ENCODE results near the gene ADGRA1.

Gene ADGRA1

DNA sequence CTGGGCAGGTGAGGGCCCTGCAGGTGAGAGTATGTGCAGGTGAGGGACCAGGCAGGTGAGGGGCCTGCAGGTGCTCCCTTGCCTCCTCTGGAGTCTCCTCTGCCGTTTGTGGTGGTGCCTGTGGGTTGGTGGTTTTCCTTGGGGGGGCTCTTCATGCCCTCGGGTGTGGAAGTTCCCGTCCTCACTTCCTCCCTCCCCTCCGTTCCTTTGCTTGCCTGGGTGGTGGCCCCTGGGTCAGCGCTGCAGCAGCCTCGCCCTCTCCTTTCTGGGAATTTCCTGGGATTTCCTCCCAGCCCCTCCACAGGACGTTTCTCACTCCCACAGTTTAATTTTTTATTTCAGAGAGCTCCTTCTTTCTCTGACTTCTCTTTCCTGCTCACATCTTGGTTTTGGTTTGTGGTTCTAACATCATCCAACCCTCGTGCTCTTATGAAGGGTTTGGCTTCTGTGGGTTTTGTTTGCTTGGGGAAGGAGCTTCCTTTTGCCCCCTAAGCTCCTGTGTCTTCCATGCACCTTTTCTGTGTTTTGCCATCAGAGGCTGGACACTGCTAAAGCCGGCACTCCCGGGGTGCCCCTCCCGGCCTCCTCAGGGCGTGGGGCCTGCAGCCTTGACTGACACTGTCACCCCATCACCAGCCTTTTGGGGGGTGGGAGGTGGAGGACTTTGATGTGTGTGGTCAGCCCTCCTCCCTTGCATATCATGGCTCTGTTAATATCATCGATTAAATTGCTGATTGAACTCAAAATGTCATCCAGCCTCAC is 29.2 kb upstream of the ADGRA1 start:
- no peak for DNase-seq

DNA sequence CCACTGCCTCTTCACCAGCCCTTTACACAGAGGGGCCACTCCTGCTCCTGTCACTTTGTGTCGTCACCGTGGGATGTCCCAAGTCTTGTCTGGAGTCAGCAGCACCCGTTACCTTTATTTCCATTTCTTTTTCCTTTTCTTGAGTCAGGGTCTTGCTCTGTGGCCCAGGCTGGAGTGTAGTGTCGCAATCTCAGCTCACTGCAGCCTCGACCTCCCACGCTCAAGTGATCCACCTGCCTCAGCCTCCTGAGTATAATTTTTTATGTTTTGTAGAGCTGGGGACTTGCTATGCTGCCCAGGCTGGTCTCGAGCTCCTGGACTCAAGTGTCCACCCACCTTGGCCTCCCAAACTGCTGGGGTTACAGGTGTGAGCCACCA is 28.6 kb upstream of the ADGRA1 start:
- no peak for DNase-seq

GRCh38 chr10:133059571-133059970 is 28.2 kb upstream of the ADGRA1 start:
- no peak for DNase-seq

GRCh38 chr10:133060022-133060421 is 27.7 kb upstream of the ADGRA1 start:
- DNase-seq: no peak

DNA sequence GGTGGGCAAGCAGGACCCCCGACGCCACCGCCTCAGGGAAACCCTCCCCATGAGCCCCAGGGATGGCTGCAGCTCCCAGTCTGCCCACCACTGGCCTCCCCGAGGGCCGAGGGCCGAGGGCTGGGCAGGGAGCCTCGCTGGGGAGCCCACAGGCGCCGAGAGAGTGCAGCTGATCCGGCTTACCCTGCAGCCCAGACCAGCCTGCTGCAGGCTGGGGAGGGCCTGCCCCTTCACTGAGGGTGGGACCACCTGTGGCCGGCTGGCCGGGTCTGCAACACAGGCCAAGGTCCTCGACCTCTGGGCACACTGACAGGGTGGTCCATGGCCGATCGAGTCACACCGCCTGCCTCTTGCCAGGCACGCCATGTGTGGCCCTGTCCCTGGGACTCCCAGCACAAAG is 27.3 kb upstream of the ADGRA1 start:
- no peak for DNase-seq

DNA sequence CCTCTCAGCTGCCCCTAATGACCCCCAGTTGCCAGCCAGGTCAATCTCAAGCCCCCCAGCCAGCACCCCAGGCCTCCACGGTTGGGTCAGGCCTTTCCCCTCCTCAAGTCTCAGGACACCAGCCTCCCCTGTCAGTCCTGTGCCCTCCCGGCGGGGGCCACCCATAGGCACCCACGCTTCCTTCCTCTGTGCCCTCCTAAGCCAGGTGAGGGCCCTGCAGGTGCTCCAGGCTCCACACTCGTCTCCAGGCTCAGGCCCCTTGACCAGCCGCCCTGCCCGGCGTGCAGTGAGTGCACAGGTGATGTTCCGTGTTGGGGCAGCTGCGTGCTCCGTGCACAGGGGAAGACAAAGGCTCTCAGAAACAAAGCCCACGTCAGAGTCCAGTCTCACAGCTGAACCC is 26.8 kb upstream of the ADGRA1 start:
- DNase-seq: no peak

- no peak for DNase-seq
These were observed 26.3 kb upstream of the ADGRA1 start for GRCh38 chr10:133061296-133062038.

GRCh38 chr10:133062085-133062484 is 25.6 kb upstream of the ADGRA1 start:
- DNase-seq: no peak

GRCh38 chr10:133062635-133063034 is 25.1 kb upstream of the ADGRA1 start:
- DNase-seq: no peak

DNA sequence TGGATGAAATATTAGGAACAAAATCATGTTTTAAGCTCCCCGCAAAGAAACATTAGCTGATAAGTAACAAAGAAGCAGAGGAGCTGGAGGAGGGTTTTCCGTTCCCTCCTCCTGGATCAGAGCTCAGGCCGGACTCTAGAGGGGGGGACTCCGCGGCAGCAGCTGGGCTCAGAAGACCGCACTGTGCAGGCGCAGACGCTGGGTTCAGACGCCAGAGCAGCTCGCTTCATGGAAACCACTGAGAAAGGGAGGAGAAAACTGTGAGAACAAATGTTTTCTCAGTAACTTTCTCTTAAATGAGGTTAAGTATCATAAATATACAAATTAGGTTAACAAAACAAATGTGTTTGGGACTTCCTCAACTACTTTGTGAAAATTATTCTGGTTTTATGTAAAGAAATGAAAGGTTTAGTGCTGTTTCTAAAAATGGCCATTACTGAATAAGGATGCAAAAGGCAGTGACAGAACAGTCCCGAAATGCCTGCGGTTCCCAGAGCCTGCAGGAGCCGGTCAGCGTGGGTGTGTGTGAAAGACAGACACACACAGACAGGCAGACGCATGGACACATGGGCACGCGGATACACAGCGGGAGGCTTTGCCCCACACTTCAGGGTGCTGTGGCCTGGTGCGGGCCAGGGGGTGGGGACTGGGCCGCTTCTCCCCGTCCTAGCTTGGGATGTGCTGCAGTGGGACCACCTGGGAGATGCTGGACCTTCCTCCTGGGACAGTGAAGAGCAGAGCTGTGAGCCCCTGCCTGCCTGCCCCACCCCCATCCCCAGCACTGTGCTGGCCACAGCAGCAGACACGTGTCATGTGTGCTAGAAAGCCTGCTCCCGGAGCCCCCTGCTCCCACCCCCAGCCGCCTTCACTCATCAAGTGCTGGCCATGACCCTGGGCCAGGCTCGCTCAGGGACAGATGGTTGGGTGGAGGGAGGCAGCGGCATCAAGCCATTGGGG is 20.3 kb upstream of the ADGRA1 start:
- DNase-seq: no peak

GRCh38 chr10:133068111-133069032 is 19.4 kb upstream of the ADGRA1 start:
- DNase-seq: no peak

DNA sequence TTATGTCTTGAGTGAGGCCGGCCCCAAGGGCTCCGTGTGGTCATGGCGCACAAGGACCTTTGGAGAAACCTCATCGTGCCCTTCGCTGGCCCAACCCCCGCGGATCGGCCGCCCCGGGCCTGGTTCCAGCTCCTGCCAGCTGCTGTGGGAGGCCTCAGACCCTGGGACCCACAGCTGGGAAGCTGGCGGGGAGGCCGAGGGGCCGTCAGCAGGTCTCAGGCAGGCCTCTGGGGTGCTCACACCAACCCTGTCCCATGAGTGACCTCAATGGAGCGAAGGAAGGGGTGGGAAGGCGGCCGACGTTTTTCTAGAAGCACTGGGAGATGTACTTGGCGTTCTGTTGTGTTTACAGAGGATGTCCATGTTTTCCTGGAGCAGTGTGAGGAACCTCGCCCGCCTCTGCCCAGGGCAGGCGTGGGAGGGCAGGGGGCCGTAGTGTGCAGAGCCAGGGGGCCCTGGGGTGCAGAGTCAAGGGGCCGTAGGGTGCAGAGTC is 18.6 kb upstream of the ADGRA1 start:
- DNase-seq: no peak

DNA sequence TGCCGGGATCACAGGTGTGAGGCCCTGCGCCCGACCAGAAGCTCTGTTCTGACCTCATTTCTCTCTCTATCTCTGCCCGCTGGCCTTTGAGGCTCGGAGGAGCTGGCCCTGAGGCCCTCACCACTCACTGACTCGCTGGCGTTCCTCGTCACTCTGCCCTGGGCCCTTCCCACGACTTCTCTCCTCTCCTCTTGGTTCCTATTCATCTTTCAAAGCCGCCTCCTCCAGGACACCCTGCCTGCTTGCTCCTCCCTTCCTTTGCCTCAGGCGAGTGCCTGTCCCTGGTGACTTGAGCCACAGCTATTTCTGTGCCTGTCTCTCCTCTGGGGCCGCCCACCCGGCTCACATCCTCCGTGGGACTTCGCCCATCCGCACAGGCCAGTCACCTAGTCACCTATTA is 17.3 kb upstream of the ADGRA1 start:
- no peak for DNase-seq

DNA sequence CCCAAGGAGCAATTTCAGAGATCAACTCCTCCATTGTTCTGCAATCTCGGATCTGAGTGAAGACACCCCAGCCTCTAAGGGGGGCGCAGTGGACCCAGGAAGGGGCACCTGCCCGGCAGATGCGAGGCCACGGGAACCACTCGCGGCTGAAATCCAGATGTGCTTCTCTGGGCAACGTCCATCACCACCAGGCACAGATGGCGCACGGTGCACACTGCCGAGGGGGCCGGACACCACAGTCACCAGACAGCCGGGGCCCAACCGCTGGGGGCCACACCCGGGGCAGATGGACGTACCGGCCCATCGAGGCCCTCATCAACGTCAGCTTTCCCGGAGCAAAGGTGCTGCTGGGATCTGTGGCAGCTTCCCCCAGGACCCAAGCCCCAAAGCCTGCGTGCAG is 16.9 kb upstream of the ADGRA1 start:
- DNase-seq: no peak

DNA sequence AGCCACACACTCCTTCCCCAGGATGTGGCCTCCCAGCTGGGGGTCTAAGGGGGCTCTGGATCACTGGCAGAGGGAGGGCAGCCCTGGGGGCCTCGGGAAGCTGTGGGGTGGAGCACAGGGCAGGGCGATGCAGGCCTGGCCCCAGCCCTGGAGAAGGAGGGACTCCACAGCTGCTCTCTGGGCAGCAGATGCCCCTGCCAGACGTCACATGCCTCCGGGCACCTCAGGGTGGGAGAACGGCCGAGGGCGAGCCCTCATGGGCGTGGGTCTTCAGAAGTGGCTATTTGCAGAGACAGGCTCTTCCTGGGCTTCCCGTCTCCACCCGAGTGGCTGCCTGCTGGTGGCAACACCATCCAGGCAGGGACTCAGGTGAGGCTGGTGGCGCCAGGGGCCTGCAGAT is 16.0 kb upstream of the ADGRA1 start:
- DNase-seq: no peak

DNA sequence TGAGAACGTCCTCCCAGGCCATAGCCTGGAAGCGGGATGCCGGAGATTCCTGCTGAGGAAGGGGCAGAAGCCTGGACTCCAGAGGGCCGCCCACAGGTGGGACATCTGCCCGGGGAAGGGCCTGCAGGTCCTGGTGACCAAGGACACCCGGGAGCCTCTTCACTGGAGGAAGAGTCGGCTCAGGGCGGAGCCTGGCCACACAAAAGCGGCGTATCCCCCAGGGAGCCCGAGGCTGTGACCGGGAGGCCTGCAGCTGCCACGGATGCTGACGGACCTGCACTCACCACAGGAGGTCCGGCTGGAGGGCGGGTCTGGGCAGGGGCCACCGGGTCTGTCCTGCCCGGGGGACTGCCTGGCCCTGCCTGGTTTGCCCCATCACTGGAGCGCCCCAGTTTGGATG is 15.5 kb upstream of the ADGRA1 start:
- DNase-seq: no peak

- no peak for DNase-seq
These were observed 14.9 kb upstream of the ADGRA1 start for GRCh38 chr10:133072720-133073390.

DNA sequence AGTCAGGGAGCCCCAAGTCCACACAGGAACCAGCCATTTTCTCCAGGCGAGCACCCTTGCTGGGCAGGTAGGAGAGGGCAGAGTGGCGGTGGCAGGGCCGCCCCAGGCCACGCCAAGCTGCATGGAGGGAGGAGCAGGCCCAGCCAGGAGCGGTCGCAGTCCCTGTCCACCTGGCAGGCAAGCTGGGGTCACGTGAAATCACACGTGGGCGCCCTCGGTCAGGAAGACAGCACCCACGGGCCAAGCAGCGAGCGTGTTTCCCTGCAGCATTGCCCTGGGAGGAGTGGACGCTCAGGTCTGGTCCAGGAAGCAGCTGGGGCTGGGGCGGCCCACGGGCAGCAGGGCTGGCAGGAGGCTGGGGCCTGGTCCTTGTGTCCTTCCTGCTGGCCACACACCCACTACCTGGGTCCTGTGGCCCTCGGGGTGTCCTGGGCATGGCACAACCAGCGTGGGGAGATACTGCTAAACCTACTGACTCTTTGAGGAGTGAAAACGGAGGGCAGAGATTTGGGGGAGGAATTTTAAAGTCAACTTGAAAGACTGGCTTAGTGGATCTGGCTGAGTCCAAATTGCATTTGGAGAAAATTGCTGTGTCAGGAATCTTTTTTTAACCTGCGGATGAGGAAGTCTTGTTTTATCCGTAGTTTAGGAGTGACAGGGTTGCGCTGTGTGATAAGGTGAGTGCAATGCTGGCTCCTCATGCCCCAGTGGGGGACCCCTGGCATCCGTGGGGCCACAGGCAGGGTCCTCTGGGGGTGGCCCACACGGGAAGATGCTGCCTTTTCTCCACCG is 12.2 kb upstream of the ADGRA1 start:
- DNase-seq: no peak

DNA sequence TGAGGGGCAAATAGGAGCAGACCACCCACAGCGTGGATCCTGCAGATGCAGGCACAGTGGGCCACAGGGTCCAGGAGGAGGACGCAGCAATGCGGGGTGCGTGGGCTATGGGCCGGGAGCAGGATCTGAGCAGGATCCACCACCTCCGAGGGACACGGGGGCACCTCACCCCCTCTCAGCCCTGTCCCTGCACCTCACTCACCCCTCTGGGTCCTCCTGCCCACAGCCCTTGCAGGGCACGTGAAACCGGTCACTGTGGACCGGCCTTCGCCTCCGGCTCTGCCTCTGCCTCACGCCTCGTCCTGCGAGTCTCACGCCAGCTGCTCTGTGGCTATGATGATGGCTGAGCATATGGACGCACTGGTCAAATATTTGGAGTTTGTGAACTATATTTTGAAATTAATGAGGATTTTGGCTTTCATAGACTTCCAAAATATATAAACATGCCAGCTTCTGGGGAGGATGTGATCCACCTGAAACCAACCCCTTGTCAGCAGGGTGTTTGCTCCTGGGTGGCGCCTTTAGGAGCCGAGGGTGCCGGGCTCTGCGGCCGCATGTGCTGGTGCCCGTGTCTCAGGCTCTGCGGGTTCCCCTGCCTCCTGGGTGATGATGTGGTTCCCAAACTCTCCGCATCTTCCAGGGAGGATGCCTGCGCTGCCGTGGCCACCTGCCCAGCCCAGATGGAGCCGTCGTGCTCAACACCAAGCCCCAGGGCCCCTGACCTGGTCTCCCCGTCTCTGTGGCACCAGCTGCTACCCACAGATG is 11.3 kb upstream of the ADGRA1 start:
- DNase-seq: no peak
